Right ventricle myocardium inferior (tissue), 1 donor: ENCODE data around the gene ARHGEF37. TPM values are rescaled to one million over a fixed set of nuclear protein-coding genes. Genes with fewer than 3 reads are reported as not detected.

ENCODE experiments used
- ATAC-seq: fragments of 200-7000 bp; cut with Tn5 transposase; one replicate; pipeline ENCODE4 v1.9.1; 2020; ENCODE audit warnings: mild to moderate bottlenecking, moderate library complexity
- DNase-seq: peaks from one replicate; pipeline ENCODE4 v3.0.0; 2021; ENCODE audit errors: missing footprints
- intact Hi-C: fragments of 100-400 bp; cut with DNase I; formaldehyde crosslinking; loops from one replicate; pipeline ENCODE4 v1.11.0; 2022
- total RNA-seq: library from RNA; stranded (reverse); fragmentation: NEBNext Ultra II Directional; extraction: Animal tissue kit (Norgen Biotek cat#: 25700); gene quantifications from one replicate; pipeline ENCODE4 v1.2.1, GENCODE V29; 2021
- donor health status: DM: no; HTN: yes; CAD: no; lungs with severe emphysema.

Gene ARHGEF37
- total RNA-seq, 1 donor from 2014 or later, result 32.2 TPM

- DNase-seq, result peak; percentile 77
- intact Hi-C loops, result loop anchor here (1.0 to 5.0 kb wide), 2 partner anchors 12 to 51 kb away; partner anchors contain the start of gene PPARGC1B
- peak; percentile 76 for ATAC-seq
Measured at GRCh38 chr5:149680810-149681221, 99.5 kb downstream of the ARHGEF37 start.

GRCh38 chr5:149681252-149681651 is 100.0 kb downstream of the ARHGEF37 start:
- DNase-seq (no peak), ATAC-seq (peak; percentile 80)
- intact Hi-C loops, result loop anchor here (1.0 to 5.0 kb wide), 2 partner anchors 12 to 51 kb away; partner anchors contain the start of gene PPARGC1B

GRCh38 chr5:149681922-149682321 is 100.6 kb downstream of the ARHGEF37 start:
- intact Hi-C loops, result loop anchor here (1.0 to 5.0 kb wide), 2 partner anchors 11 to 50 kb away; partner anchors contain the start of gene PPARGC1B
- DNase-seq, result no peak
- no peak for ATAC-seq

- no peak for DNase-seq
- intact Hi-C loops, result loop anchor here (5.0 kb wide), 1 partner anchor 50 kb away; the partner anchor contains the start of gene PPARGC1B
- no peak for ATAC-seq
Measured at GRCh38 chr5:149682532-149683075, 101.3 kb downstream of the ARHGEF37 start.

GRCh38 chr5:149683964-149684363 is 102.7 kb downstream of the ARHGEF37 start:
- ATAC-seq (no peak), DNase-seq (no peak)
- intact Hi-C loops, result loop anchor here (5.0 kb wide), 1 partner anchor 48 kb away; the partner anchor contains the start of gene PPARGC1B

GRCh38 chr5:149684371-149684770 is 103.1 kb downstream of the ARHGEF37 start:
- no peak for DNase-seq
- no peak for ATAC-seq
- intact Hi-C loops, result loop anchor here (5.0 kb wide), 1 partner anchor 48 kb away; the partner anchor contains the start of gene PPARGC1B

Other genes with a start within 250 kb of the ARHGEF37 start
- 11.6 TPM for gene GRPEL2, start 236.0 kb upstream of the ARHGEF37 start, total RNA-seq
- gene PCYOX1L, start 223.5 kb upstream of the ARHGEF37 start, total RNA-seq, result 2.7 TPM
- not detected for gene IL17B, start 202.2 kb upstream of the ARHGEF37 start, total RNA-seq
- gene CSNK1A1, start 30.1 kb upstream of the ARHGEF37 start, total RNA-seq, result 202 TPM
- 30.1 TPM for gene PPARGC1B, start 148.8 kb downstream of the ARHGEF37 start, total RNA-seq